ENCODE results near the gene NFKBIE. TPM values are rescaled to one million over a fixed set of nuclear protein-coding genes. Genes with fewer than 3 reads are reported as not detected.

The NFKBIE gene
- total RNA-seq, 4 donors from 2014 or later: 5.1 to 16.9 (median 13.2) TPM

DNA sequence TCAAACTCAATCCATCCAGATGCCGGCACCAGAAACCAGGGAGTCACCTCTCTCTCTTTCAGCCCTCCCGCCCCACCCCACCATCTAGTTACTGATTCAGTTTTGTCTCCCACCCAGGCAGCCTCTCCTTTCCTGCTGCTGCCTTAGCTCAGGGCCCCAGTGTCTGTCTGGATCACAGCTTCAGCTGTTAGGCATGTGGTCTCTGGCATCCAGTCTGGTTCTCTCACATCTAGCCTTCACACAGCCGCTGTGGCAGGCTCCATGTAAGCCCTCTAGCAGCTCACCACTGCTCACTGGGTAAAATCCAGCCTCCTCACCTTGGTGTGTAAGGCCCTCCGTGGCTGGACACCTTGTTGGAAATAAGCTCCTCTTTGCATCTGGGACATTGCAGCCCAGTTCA, 26.5 kb upstream of the NFKBIE start:
- H3K9me3 ChIP-seq: no peaks in the 10 kb centered on the region
- H3K27ac ChIP-seq: no peak overlapping the region
- 68 to 78% methylated on average over 4 of the region's 4 CpGs for WGBS, 2 donors
- peaks cover 0 to under 1% of the 10 kb centered on the region in 2 donors for H3K4me1 ChIP-seq
- intact Hi-C loops (cut with DNase I): no loop called here
- no peaks in the 10 kb centered on the region for H3K36me3 ChIP-seq
- H3K4me3 ChIP-seq (replicated peaks in 1 of 3): no peak overlapping the region
- DNase-seq: no peak
- TF ChIP-seq, protein P1, sequence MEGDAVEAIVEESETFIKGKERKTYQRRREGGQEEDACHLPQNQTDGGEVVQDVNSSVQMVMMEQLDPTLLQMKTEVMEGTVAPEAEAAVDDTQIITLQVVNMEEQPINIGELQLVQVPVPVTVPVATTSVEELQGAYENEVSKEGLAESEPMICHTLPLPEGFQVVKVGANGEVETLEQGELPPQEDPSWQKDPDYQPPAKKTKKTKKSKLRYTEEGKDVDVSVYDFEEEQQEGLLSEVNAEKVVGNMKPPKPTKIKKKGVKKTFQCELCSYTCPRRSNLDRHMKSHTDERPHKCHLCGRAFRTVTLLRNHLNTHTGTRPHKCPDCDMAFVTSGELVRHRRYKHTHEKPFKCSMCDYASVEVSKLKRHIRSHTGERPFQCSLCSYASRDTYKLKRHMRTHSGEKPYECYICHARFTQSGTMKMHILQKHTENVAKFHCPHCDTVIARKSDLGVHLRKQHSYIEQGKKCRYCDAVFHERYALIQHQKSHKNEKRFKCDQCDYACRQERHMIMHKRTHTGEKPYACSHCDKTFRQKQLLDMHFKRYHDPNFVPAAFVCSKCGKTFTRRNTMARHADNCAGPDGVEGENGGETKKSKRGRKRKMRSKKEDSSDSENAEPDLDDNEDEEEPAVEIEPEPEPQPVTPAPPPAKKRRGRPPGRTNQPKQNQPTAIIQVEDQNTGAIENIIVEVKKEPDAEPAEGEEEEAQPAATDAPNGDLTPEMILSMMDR (IDR thresholded peaks at IDR 0.05): no peak
- TF ChIP-seq POLR2A (IDR thresholded peaks at IDR 0.05): no peak
- H3K27me3 ChIP-seq: peaks cover 11% of the 10 kb centered on the region

DNA sequence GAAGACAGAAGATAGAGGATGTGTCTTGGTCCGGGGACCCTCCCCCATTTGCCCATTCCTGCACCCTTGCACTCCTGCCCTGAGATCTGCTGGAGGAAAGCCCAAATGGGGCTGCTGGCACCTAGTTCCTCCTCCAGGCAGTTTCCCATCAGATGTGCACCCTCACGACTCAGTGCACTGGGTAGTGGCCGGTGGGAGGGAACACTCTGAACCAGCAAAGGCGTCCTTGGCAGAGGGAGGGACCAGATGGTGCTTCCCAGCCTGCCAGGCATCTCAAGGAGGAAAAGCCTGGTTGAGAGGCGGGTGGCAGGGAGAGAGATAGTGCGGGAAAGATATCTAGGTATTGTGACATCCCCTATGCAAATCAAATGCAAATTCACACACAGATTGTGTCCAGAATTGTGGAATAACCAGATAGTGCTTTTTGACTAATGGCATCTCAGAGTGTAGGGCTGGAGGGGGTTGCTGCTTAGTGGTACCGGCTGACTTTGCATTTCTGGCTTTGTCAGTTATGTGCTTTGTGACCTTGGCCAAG, 24.4 kb upstream of the NFKBIE start:
- intact Hi-C loops (cut with DNase I): no loop called here
- no peak overlapping the region for H3K4me3 ChIP-seq (replicated peaks in 1 of 3)
- TF ChIP-seq, protein P1 (IDR thresholded peaks at IDR 0.05): no peak
- peak; percentile 48 to 54 for DNase-seq
- no peaks in the 10 kb centered on the region for H3K4me1 ChIP-seq
- peaks cover 4% of the 10 kb centered on the region for H3K27me3 ChIP-seq
- H3K27ac ChIP-seq: no peak overlapping the region
- no peaks in the 10 kb centered on the region for H3K36me3 ChIP-seq
- 43 to 47% methylated on average over 7 of the region's 7 CpGs for WGBS, 2 donors
- H3K9me3 ChIP-seq: no peaks in the 10 kb centered on the region

DNA sequence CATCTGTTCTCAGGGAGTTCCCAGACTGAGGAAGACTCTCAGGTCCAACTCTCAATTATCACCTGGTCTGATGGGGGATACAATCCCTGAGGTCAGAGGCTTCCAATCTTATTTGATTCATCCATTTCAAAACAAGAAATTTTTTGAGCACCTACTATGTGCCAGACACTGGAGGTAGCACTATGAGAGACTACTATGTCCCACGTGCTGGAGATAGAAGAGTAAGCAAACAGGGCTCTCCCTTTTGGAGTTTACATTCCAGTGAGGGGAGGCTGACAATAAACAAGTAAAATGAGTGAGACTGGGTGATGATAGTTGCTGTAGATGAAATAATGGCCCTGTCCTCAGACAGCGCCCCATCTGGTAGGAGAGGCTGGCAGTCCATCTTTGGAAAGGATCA, 21.4 kb upstream of the NFKBIE start:
- Histone ChIP-seq H3K27ac (no peak overlapping the region), H3K9me3 (no peaks in the 10 kb centered on the region), H3K4me3 (replicated peaks in 1 of 3) (no peak overlapping the region), H3K4me1 (no peaks in the 10 kb centered on the region), H3K27me3 (no peaks in the 10 kb centered on the region), H3K36me3 (no peaks in the 10 kb centered on the region)
- no peak for TF ChIP-seq POLR2A (IDR thresholded peaks at IDR 0.05)
- TF ChIP-seq, protein P1 (IDR thresholded peaks at IDR 0.05): no peak
- WGBS, 2 donors: 58 to 62% methylated on average over 2 of the region's 2 CpGs
- DNase-seq: no peak
- intact Hi-C loops (cut with DNase I): no loop called here

DNA sequence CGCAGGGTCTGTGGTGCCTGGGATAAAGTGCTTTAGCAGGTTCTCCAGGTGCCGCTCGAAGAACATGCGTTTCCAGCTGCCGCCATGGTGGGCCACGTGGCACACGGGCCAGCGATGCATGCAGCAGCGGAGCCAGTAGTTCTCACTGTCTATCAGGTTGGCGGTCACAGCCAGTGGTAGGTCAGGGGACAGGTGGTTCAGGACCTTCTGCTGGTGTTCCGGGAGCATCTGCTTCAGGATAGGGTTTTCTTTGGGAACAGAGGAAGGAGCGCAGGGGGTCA, 20.9 kb upstream of the NFKBIE start:
- H3K4me3 ChIP-seq (replicated peaks in 1 of 3): no peak overlapping the region
- H3K9me3 ChIP-seq: no peaks in the 10 kb centered on the region
- 87 to 91% methylated on average over 11 to 12 of the region's 12 CpGs for WGBS, 2 donors
- no peak overlapping the region for H3K27ac ChIP-seq
- intact Hi-C loops (cut with DNase I): no loop called here
- H3K36me3 ChIP-seq: no peaks in the 10 kb centered on the region
- H3K4me1 ChIP-seq: no peaks in the 10 kb centered on the region
- TF ChIP-seq, protein P1 (IDR thresholded peaks at IDR 0.05): no peak
- no peak for TF ChIP-seq POLR2A (IDR thresholded peaks at IDR 0.05)
- no peak for DNase-seq
- no peaks in the 10 kb centered on the region for H3K27me3 ChIP-seq

DNA sequence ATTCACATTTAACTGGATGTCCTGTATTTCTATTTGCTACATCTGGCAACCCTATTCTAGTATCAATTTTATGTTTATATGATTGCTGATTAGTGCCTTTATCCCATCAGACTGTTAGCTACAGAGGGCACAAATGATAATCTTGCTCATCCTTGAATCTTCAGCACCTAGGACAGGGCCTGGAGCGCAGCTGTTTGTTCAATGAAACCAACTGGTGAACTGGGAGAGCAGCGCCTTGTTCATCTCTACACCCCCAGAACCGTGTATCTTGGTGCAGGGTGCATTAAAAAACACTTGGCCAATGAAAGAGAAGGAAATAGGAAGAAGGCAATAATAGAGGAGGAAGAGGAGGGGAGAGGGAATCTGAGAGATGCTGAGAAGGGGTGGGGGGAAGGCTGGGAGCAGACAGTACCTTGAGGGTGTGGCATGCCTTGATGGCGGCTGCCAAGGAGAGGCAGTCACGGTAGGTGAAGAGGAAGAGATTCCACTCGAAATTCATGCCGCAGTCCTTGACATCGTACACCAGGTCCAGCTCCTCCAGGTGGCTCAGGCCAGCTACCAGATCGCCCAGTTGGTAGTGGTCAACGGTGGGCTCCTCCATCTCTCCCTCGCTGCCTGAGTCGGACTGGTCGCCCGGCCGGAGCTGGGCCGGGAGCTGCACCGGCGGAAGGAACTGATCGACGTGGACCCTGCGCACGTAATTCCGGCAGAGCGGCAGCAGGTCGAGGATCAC, 20.4 kb upstream of the NFKBIE start:
- H3K4me1 ChIP-seq: no peaks in the 10 kb centered on the region
- no peak overlapping the region for H3K27ac ChIP-seq
- intact Hi-C loops (cut with DNase I): no loop called here
- no peak overlapping the region for H3K4me3 ChIP-seq (replicated peaks in 1 of 3)
- TF ChIP-seq POLR2A (IDR thresholded peaks at IDR 0.05): no peak
- TF ChIP-seq, protein P1 (IDR thresholded peaks at IDR 0.05): no peak
- no peak for DNase-seq
- no peaks in the 10 kb centered on the region for H3K9me3 ChIP-seq
- 62 to 75% methylated on average over 15 to 25 of the region's 25 CpGs for WGBS, 2 donors
- H3K27me3 ChIP-seq: no peaks in the 10 kb centered on the region
- no peaks in the 10 kb centered on the region for H3K36me3 ChIP-seq

Data from thyroid gland (tissue), 4 donors.